Ovary (tissue), 3 donors: Measurements from ENCODE around the gene STIM2.

Experiments used
- POLR2A ChIP-seq: fragments of 450-650 bp; IDR thresholded peaks from one replicate; pipeline ENCODE4 v1.6.1; 2017; ENCODE audit warnings: antibody characterized with exemption, mild to moderate bottlenecking, moderate library complexity
- TF ChIP-seq, protein P1 (sequence below), 3 donors: fragments of 450-650 bp in 2 of 3; fragments of 200-600 bp in 1 of 3; IDR thresholded peaks; one replicate each; pipeline versions ENCODE4 v1.5.1 to v1.8.0; 2016 to 2022; ENCODE audit warnings: antibody characterized with exemption in 3 of 3, mild to moderate bottlenecking in 1 of 3
- donor health status: DM: no; HTN: no; CAD: no.

- no peak for TF ChIP-seq POLR2A
- TF ChIP-seq, protein P1, sequence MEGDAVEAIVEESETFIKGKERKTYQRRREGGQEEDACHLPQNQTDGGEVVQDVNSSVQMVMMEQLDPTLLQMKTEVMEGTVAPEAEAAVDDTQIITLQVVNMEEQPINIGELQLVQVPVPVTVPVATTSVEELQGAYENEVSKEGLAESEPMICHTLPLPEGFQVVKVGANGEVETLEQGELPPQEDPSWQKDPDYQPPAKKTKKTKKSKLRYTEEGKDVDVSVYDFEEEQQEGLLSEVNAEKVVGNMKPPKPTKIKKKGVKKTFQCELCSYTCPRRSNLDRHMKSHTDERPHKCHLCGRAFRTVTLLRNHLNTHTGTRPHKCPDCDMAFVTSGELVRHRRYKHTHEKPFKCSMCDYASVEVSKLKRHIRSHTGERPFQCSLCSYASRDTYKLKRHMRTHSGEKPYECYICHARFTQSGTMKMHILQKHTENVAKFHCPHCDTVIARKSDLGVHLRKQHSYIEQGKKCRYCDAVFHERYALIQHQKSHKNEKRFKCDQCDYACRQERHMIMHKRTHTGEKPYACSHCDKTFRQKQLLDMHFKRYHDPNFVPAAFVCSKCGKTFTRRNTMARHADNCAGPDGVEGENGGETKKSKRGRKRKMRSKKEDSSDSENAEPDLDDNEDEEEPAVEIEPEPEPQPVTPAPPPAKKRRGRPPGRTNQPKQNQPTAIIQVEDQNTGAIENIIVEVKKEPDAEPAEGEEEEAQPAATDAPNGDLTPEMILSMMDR (IDR thresholded peaks at IDR 0.05), result no peak
These were observed 32.0 kb downstream of the STIM2 start for GRCh38 chr4:26892480-26893150.
